K562 (cell line): ENCODE data around the gene RPS6KA2. TPM values are rescaled to one million over a fixed set of nuclear protein-coding genes. Genes with fewer than 3 reads are reported as not detected.

Source experiments
- ATAC-seq: fragments of 200-7000 bp; cut with Tn5 transposase; 3 replicates; pipeline ENCODE4 v1.9.1; 2020; ENCODE audit warnings: moderate library complexity
- BruUV-seq: library from RNA; stranded (reverse); fragments of 400-500 nt; replicated peaks from 2 replicates; lab custom pipeline; 2021; lab: Mats Ljungman, UMichigan
- CTCF ChIA-PET: fragments of 300-600 bp; formaldehyde crosslinking; extraction: SDS; loops from one replicate; lab custom pipeline; 2021; ENCODE audit warnings: low intra/inter-chr PET ratio; lab: Yijun Ruan, JAX
- POLR2A ChIA-PET: fragments of 300-600, 350-650 bp; sonication (Branson Sonifier 250); formaldehyde crosslinking; extraction: SDS; loops from one replicate; lab custom pipeline; 2021; ENCODE audit warnings: antibody characterized with exemption, inconsistent platforms; lab: Yijun Ruan, JAX
- DNase-seq, 4 experiments: peaks; one replicate each; pipeline versions ENCODE4 v3.0.0 to v3.0.0-alpha.2; 2011 to 2018; ENCODE audit warnings: low spot score in 3 of 4, mixed read lengths in 3 of 4; ENCODE audit errors: extremely low read depth in 1 of 4
- FAIRE-seq: peaks from 2 replicates; lab custom pipeline; 2011; peaks lifted over from hg19 to GRCh38; lab: Jason Lieb, UNC
- H2AFZ ChIP-seq: 2 replicates; pipeline ENCODE4 v1.6.0; 2011; ENCODE audit warnings: low read depth, low read length, control low read depth, inconsistent platforms
- H3K27ac ChIP-seq: fragments of 200-600 bp; 3 replicates; pipeline ENCODE4 v1.8.0; 2011; ENCODE audit warnings: low read depth, mild to moderate bottlenecking, control low read depth, inconsistent platforms, low read length, moderate library complexity, mixed read lengths; ENCODE audit errors: extremely low read depth
- H3K27me3 ChIP-seq, 2 experiments: fragments of 300-600 bp in 1 of 2; 2 replicates in 1 of 2; 3 replicates in 1 of 2; pipeline versions ENCODE4 v1.6.0 to v1.8.0; 2011; ENCODE audit warnings: inconsistent platforms in 2 of 2, low read length in 2 of 2, mild to moderate bottlenecking in 1 of 2, mixed read lengths in 1 of 2, moderate library complexity in 1 of 2; ENCODE audit not compliant: control insufficient read depth in 2 of 2, insufficient read depth in 2 of 2
- H3K36me3 ChIP-seq: fragments of 300-600 bp; 3 replicates; pipeline ENCODE4 v1.8.0; 2011; ENCODE audit warnings: mild to moderate bottlenecking, low read length, inconsistent platforms; ENCODE audit not compliant: control insufficient read depth, insufficient read depth
- H3K4me1 ChIP-seq, 2 experiments: fragments of 200-600 bp in 1 of 2; replicated peaks in 1 of 2; 2 replicates in 1 of 2; 3 replicates in 1 of 2; pipeline versions ENCODE4 v1.5.1 to v1.8.0; 2011; ENCODE audit warnings: inconsistent platforms in 2 of 2, low read length in 2 of 2, mild to moderate bottlenecking in 1 of 2, mixed read lengths in 1 of 2, moderate library complexity in 1 of 2; ENCODE audit not compliant: control insufficient read depth in 2 of 2, insufficient read depth in 2 of 2
- H3K4me2 ChIP-seq: 2 replicates; pipeline ENCODE4 v1.6.1; 2011; ENCODE audit warnings: low read length, control low read depth, inconsistent platforms, mixed read lengths; ENCODE audit not compliant: insufficient read depth
- H3K4me3 ChIP-seq: fragments of 200-600 bp; sonication (generic), shearing (Covaris generic); 2 replicates; pipeline ENCODE4 v1.5.1; 2016; ENCODE audit warnings: control low read depth, inconsistent platforms
- H3K79me2 ChIP-seq: fragments of 200-600 bp; 3 replicates; pipeline ENCODE4 v1.8.0; 2011; ENCODE audit warnings: low read length, inconsistent platforms; ENCODE audit not compliant: control insufficient read depth, insufficient read depth
- H3K9ac ChIP-seq, 2 experiments: 2 replicates each; pipeline versions ENCODE4 v1.6.0 to v1.6.1; 2011; ENCODE audit warnings: low read depth in 2 of 2, low read length in 2 of 2, control low read depth in 1 of 2, inconsistent platforms in 1 of 2, mild to moderate bottlenecking in 1 of 2, mixed read lengths in 1 of 2; ENCODE audit not compliant: insufficient read depth in 1 of 2
- H3K9me1 ChIP-seq: one replicate; pipeline ENCODE4 v1.6.0; 2011; ENCODE audit warnings: inconsistent platforms, mild to moderate bottlenecking, low read length, moderate library complexity; ENCODE audit not compliant: control insufficient read depth, insufficient read depth
- H3K9me3 ChIP-seq: replicated peaks from 2 replicates; pipeline ENCODE4 v1.5.1; 2011; ENCODE audit warnings: low read depth, low read length, inconsistent platforms; ENCODE audit not compliant: control insufficient read depth, insufficient read depth
- H4K20me1 ChIP-seq: replicated peaks from 2 replicates; pipeline ENCODE4 v1.6.1; 2011; ENCODE audit warnings: low read length, inconsistent platforms, mixed read lengths; ENCODE audit not compliant: control insufficient read depth, insufficient read depth
- L3MBTL2 ChIP-seq: fragments of 450-650 bp; IDR thresholded peaks from 2 replicates; pipeline ENCODE4 v1.6.1; 2016; ENCODE audit warnings: mild to moderate bottlenecking, moderate library complexity
- LCOR ChIP-seq: sonication (generic); formaldehyde crosslinking; IDR thresholded peaks from 2 replicates; pipeline ENCODE4 v1.8.0; 2022; ENCODE audit warnings: mild to moderate bottlenecking, missing genetic modification reagents
- MEF2D ChIP-seq: conservative IDR thresholded peaks from 2 replicates; pipeline ENCODE4 v1.6.1; 2016; ENCODE audit warnings: low read depth, missing genetic modification characterization, missing compliant biosample characterization
- NUFIP1 ChIP-seq: fragments of 450-650 bp; IDR thresholded peaks from 2 replicates; pipeline ENCODE4 v1.6.1; 2018; ENCODE audit not compliant: partially characterized antibody
- OTX1 ChIP-seq: fragments of 450-650 bp; formaldehyde crosslinking; IDR thresholded peaks from 2 replicates; pipeline ENCODE4 v1.4.0; 2022; ENCODE audit warnings: mild to moderate bottlenecking
- POLR2B ChIP-seq: fragments of 450-650 bp; IDR thresholded peaks from 2 replicates; pipeline ENCODE4 v1.6.1; 2018; ENCODE audit warnings: low read depth; ENCODE audit not compliant: partially characterized antibody
- RHOXF2B ChIP-seq: fragments of 250-450 bp; sonication (Bioruptor Pico); conservative IDR thresholded peaks from 2 replicates; pipeline ENCODE4 v1.5.1; 2021
- ZC3H11A ChIP-seq: IDR thresholded peaks from 2 replicates; pipeline ENCODE4 v1.6.1; 2012; ENCODE audit warnings: low read depth, low read length, improper control_type of control experiment
- ZNF3 ChIP-seq: fragments of 250-450 bp; sonication (Bioruptor Pico); IDR thresholded peaks from 2 replicates; pipeline ENCODE4 v1.5.0; 2021; ENCODE audit warnings: mild to moderate bottlenecking, moderate library complexity
- WGBS: fragments of 100-300 bp; shearing (Covaris generic); methylation state at CpG from one replicate; pipeline ENCODE4 v1.1.6; 2016; ENCODE audit warnings: low coverage, mixed read lengths; ENCODE audit not compliant: insufficient coverage; ENCODE audit errors: missing lambda C conversion rate; 5-methylcytosine and 5-hydroxymethylcytosine counted together
- in situ Hi-C: fragments of 300-500 bp; cut with MboI; formaldehyde crosslinking; loops from 4 replicates; pipeline ENCODE4 v1.15.0; 2018; ENCODE audit warnings: inconsistent platforms, mixed read lengths
- intact Hi-C: fragments of 100-400 bp; cut with micrococcal nuclease; formaldehyde crosslinking; loops from 2 replicates; pipeline ENCODE4 v1.14.2; 2022
- polyA plus RNA-seq, 8 experiments: library from polyadenylated mRNA; depleted of rRNA in 4 of 8; stranded (reverse) in 5 of 8; unstranded in 3 of 8; fragments of >200 nt; fragmentation: Nextera tagmentation in 2 of 8; fragmentation: Illumina TruSeq in 1 of 8; extraction: Ambion mirVana in 2 of 8; extraction: Trizol in 1 of 8; gene quantifications; 2 replicates each; pipeline versions ENCODE4 v1.2.1 to v1.2.3, GENCODE V29; 2011 to 2014; ENCODE audit warnings: inconsistent platforms in 1 of 8, missing spikeins in 1 of 8
- total RNA-seq, 7 experiments: library from RNA; depleted of rRNA in 6 of 7; stranded (reverse); fragments of >200 nt in 6 of 7; fragmentation: Illumina TruSeq in 2 of 7; extraction: Trizol in 2 of 7; gene quantifications; 2 replicates each; pipeline versions ENCODE4 v1.2.1 to v1.2.3, GENCODE V29; 2011 to 2021; ENCODE audit warnings: low replicate concordance in 1 of 7

RPS6KA2 gene
- total and polyA plus RNA-seq, 9 of the 15 experiments (the other 6 are each of a cell fraction or from before 2014, with no cell fraction given) = 0.29 to 1.00 (median 0.53) TPM

DNA sequence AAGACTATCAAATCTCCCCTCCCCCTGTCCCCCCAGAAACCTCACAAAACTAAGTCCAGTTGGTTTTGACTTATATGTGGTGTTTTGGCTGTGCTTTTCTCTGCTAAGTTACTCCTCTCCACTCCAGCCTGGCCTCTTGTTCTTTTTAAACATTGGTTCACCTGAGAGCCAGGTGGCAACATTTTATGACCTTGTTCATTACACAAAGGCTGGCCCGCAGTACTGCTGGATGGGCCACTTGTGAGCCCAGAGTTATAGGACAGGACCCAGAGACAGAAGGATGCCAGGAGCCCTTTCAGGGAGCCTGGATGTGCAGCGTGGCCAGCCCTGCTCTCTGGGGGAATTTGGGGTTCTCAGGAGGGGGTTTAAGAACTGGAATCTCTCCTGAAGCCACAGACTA lies 130.6 kb downstream of the RPS6KA2 start:
- H3K36me3 ChIP-seq = no peaks in the 10 kb centered on the region
- WGBS = 4% methylated on average over 2 of the region's 2 CpGs
- no peak for ATAC-seq
- TF ChIP-seq ZNF3 (CRISPR knock-in tag) = no peak
- TF ChIP-seq LCOR (CRISPR knock-in tag) = no peak
- no peak for TF ChIP-seq L3MBTL2
- TF ChIP-seq POLR2B = no peak
- no peak for TF ChIP-seq OTX1 (CRISPR knock-in tag)
- no peak for TF ChIP-seq NUFIP1
- TF ChIP-seq ZC3H11A = no peak
- no peak for TF ChIP-seq MEF2D (tag)
- TF ChIP-seq RHOXF2B (CRISPR knock-in tag) = no peak
- peaks cover 67 to 90% of the 10 kb centered on the region in 2 experiments for H3K27me3 ChIP-seq
- H3K9me1 ChIP-seq = no peaks in the 10 kb centered on the region
- H3K4me3 ChIP-seq = no peak overlapping the region
- H3K4me2 ChIP-seq = no peak overlapping the region
- no peaks in the 10 kb centered on the region for H3K79me2 ChIP-seq
- H3K27ac ChIP-seq = no peak overlapping the region
- no peak for DNase-seq
- H3K9me3 ChIP-seq = no peaks in the 10 kb centered on the region
- no peak overlapping the region for H3K9ac ChIP-seq
- H3K4me1 ChIP-seq = peaks cover 0 to 4% of the 10 kb centered on the region in 2 experiments; a peak in 2 of 5 replicates
- CTCF ChIA-PET = no interaction called here
- in situ Hi-C loops = no loop called here
- H2AFZ ChIP-seq = no peak overlapping the region
- H4K20me1 ChIP-seq = peaks cover 7% of the 10 kb centered on the region; the same call in 1 of the 2 replicates
- POLR2A ChIA-PET = no interaction called here
- intact Hi-C loops = no loop called here
- no TSS peak for BruUV-seq
- no peak for FAIRE-seq
